Measurements from ENCODE around the gene POTEF.

- TF ChIP-seq CTCF (IDR thresholded peaks at IDR 0.05) (no peak), POLR2A (IDR thresholded peaks at IDR 0.05) (no peak), EP300 (IDR thresholded peaks at IDR 0.05; ENCODE audit: low read depth) (no peak), POLR2AphosphoS5 (IDR thresholded peaks at IDR 0.05) (no peak)
Measured at GRCh38 chr2:130135692-130136541, 6.9 kb upstream of the POTEF start.

All from transverse colon (tissue), 4 donors.